Superior temporal gyrus (tissue), 1 donor: ENCODE measurements around the gene PTTG1IP.

Experiments used
- DNase-seq: peaks from one replicate; pipeline ENCODE4 v3.0.0-alpha.2; 2016; ENCODE audit errors: extremely low spot score

Gene PTTG1IP

GRCh38 chr21:44909719-44910118, 36.2 kb upstream of the PTTG1IP start:
- DNase-seq = no peak

- DNase-seq = no peak
Measured at GRCh38 chr21:44908908-44909307, 35.4 kb upstream of the PTTG1IP start.

GRCh38 chr21:44907966-44908895, 34.7 kb upstream of the PTTG1IP start:
- DNase-seq = no peak

- no peak for DNase-seq
Measured at GRCh38 chr21:44907225-44907965, 33.9 kb upstream of the PTTG1IP start.

GRCh38 chr21:44905728-44906090, 32.2 kb upstream of the PTTG1IP start:
- DNase-seq = no peak

GRCh38 chr21:44905016-44905727, 31.7 kb upstream of the PTTG1IP start:
- no peak for DNase-seq

- DNase-seq = no peak
Measured at GRCh38 chr21:44904141-44904923, 30.8 kb upstream of the PTTG1IP start.

GRCh38 chr21:44903689-44904088, 30.2 kb upstream of the PTTG1IP start:
- no peak for DNase-seq

- DNase-seq = no peak
Measured at GRCh38 chr21:44903050-44903685, 29.7 kb upstream of the PTTG1IP start.

- DNase-seq = no peak
Measured at GRCh38 chr21:44902268-44903049, 29.0 kb upstream of the PTTG1IP start.

GRCh38 chr21:44901391-44902074, 28.0 kb upstream of the PTTG1IP start:
- DNase-seq = no peak

- DNase-seq = no peak
Measured at GRCh38 chr21:44900559-44901251, 27.2 kb upstream of the PTTG1IP start.

- no peak for DNase-seq
Measured at GRCh38 chr21:44899768-44900558, 26.5 kb upstream of the PTTG1IP start.

- DNase-seq = no peak
Measured at GRCh38 chr21:44898851-44899767, 25.6 kb upstream of the PTTG1IP start.

- DNase-seq = no peak
Measured at GRCh38 chr21:44898011-44898488, 24.6 kb upstream of the PTTG1IP start.

- no peak for DNase-seq
Measured at GRCh38 chr21:44897326-44898010, 24.0 kb upstream of the PTTG1IP start.
